WI38 (cell line): ENCODE measurements around the gene BRD2.

ENCODE experiments used
- H3K4me3 ChIP-seq: 2 replicates; pipeline ENCODE4 v1.5.1; 2011; ENCODE audit warnings: low read depth, mild to moderate bottlenecking, control low read depth, low read length
- CTCF ChIP-seq: IDR thresholded peaks from 2 replicates; pipeline ENCODE4 v1.5.1; 2012; ENCODE audit warnings: low read depth, mild to moderate bottlenecking, control low read depth, low read length

BRD2 gene

GRCh38 chr6:33023536-33023935, 55.1 kb downstream of the BRD2 start:
- TF ChIP-seq CTCF, result no peak
- H3K4me3 ChIP-seq, result no peak overlapping the region

DNA sequence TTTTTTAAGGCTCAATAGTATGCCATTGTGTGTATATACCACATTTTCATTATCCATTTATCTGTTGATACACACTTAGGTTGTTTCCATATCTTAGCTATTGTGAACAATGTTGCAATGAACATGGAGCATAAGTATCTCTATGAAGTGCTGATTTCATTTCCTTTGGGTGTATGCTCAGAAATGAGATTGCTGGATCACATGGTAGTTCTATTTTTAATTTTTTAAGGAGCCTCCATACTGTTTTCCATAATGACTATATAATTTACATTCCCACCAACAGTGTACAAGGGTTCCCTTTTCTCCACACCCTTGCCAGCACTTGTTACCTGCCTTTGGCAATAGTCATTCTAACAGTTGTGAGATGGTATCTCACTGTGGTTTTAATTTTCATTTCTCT, 56.1 kb downstream of the BRD2 start:
- TF ChIP-seq CTCF, result no peak
- H3K4me3 ChIP-seq, result no peak overlapping the region

GRCh38 chr6:33028220-33028849, 59.9 kb downstream of the BRD2 start:
- no peak for TF ChIP-seq CTCF
- H3K4me3 ChIP-seq, result no peak overlapping the region

DNA sequence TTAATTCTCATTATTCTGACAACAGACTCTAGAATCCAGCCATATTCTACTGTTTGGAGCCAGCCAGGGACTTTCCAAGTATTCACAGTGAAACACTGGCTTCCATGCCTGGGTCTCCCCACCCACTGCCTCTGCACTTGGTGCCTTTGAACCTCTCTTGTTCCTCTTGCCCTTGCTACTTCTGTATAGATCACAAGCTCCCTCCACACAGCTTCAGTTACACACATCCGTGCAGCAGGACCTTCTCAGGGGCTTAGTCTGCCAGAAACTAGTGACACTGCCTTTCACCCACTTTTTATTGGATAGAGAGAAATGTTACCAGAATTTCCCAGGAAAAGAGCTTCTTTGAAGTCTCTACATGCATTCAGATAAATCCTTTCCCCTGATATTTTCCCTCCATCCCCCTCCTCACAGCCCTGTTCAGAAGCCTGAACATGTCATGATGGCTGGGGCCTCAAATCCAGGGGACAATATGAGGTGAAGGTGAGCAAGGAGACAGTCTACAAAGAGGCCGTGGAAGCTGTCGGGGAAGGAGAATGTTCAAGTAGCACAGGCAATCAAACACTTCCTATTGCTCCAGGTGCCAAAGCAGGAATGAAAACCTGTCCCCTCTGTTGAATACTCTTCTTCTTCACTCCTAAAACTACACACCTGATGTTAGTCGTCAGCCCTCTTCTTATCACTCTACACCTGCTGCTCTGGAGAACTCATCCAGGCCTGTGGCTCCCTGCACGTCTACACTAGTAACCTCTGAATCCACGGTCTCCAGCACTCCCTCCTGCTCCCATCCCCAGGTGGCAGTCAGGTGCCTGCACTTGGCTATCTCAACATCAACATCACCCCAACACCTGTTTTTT, 61.2 kb downstream of the BRD2 start:
- H3K4me3 ChIP-seq, result no peak overlapping the region
- TF ChIP-seq CTCF, result no peak

DNA sequence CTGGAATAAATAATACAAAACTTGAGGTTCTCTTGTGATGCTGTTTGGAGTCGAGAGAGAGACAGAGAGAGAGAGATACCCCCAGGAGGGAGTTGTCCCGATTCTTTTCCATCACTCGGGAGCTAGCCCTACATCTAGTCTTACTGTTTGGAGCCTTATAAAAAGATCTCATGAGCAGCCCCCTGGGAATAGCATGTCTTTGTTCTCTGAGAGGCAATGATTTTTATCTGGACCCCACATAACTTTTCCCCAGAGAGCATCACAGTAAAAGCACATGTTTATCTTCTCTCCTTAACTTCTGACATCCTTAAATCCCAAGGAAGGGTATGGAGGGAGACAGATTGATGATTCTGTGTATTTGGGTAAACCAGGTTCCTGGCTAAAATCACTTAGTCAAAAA, 61.9 kb downstream of the BRD2 start:
- TF ChIP-seq CTCF, result no peak
- no peak overlapping the region for H3K4me3 ChIP-seq
